Kidney epithelial cell (primary cell): ENCODE data around the gene S100A4. TPM values are rescaled to one million over a fixed set of nuclear protein-coding genes. Genes with fewer than 3 reads are reported as not detected.

Experiments used
- DNase-seq: peaks from one replicate; pipeline ENCODE4 v3.0.0-alpha.2; 2010; ENCODE audit warnings: low read depth
- H3K27me3 ChIP-seq: 2 replicates; pipeline ENCODE4 v1.6.0; 2011; ENCODE audit warnings: low read length; ENCODE audit not compliant: control insufficient read depth, insufficient read depth
- H3K36me3 ChIP-seq: 2 replicates; pipeline ENCODE4 v1.5.1; 2011; ENCODE audit warnings: low read length; ENCODE audit not compliant: control insufficient read depth, insufficient read depth
- H3K4me3 ChIP-seq: 2 replicates; pipeline ENCODE4 v1.5.1; 2011; ENCODE audit warnings: low read depth, mild to moderate bottlenecking, control low read depth, low read length
- total RNA-seq: library from RNA; depleted of rRNA; stranded (reverse); fragments of >200 nt; gene quantifications from 2 replicates; pipeline ENCODE4 v1.2.3, GENCODE V29; 2015
- TF ChIP-seq, protein P1 (sequence below): IDR thresholded peaks from 2 replicates; pipeline ENCODE4 v1.5.1; 2011; ENCODE audit warnings: mild to moderate bottlenecking, moderate library complexity, low read length, control low read depth, inconsistent platforms; ENCODE audit not compliant: insufficient read depth, poor library complexity, severe bottlenecking

The S100A4 gene
- total RNA-seq, 1 donor from 2014 or later, result 7.1 TPM

DNA sequence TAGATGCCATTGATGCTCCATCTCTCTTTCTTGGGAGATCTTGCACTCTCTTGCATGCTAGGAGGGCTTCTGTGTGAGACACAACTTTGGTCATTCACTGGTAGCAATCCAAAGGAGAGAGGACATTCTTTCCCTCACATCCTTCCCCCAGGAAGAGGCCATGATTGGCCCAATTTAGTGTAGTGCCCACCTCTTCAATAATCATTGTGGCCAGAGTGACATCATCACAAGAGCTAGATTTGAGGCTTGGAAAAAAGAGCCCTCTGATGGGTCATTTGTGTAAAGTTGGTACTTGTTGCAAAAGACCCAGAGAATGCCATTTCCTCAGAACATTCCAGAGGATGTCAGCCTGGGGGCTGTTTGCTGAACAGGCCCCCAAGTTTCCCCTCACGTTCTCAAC is 40.0 kb downstream of the S100A4 start:
- TF ChIP-seq, protein P1, sequence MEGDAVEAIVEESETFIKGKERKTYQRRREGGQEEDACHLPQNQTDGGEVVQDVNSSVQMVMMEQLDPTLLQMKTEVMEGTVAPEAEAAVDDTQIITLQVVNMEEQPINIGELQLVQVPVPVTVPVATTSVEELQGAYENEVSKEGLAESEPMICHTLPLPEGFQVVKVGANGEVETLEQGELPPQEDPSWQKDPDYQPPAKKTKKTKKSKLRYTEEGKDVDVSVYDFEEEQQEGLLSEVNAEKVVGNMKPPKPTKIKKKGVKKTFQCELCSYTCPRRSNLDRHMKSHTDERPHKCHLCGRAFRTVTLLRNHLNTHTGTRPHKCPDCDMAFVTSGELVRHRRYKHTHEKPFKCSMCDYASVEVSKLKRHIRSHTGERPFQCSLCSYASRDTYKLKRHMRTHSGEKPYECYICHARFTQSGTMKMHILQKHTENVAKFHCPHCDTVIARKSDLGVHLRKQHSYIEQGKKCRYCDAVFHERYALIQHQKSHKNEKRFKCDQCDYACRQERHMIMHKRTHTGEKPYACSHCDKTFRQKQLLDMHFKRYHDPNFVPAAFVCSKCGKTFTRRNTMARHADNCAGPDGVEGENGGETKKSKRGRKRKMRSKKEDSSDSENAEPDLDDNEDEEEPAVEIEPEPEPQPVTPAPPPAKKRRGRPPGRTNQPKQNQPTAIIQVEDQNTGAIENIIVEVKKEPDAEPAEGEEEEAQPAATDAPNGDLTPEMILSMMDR, result no peak
- Histone ChIP-seq H3K36me3 (no peaks in the 10 kb centered on the region), H3K27me3 (no peaks in the 10 kb centered on the region), H3K4me3 (no peak overlapping the region)
- DNase-seq, result no peak

DNA sequence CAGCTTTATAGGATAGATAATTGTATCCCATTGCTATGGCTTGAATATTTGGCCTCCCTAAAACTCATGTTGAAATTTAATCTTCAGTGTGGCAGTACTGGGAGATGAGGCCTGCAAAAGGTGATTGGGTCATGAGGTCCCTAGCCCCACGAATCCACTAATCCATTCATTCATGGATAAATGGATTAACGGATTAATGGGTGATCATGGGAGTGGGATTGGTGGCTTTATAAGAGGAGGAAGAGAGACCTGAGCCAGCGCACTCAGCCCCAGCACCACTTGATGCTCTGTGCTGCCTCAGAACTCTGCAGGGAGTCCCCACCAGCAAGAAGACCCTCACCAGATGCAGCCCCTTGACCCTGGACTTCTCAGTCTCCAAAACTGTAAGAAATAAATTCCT is 41.8 kb downstream of the S100A4 start:
- Histone ChIP-seq H3K4me3 (no peak overlapping the region), H3K27me3 (peaks cover 7% of the 10 kb centered on the region), H3K36me3 (no peaks in the 10 kb centered on the region)
- TF ChIP-seq, protein P1, result no peak
- DNase-seq, result no peak

DNA sequence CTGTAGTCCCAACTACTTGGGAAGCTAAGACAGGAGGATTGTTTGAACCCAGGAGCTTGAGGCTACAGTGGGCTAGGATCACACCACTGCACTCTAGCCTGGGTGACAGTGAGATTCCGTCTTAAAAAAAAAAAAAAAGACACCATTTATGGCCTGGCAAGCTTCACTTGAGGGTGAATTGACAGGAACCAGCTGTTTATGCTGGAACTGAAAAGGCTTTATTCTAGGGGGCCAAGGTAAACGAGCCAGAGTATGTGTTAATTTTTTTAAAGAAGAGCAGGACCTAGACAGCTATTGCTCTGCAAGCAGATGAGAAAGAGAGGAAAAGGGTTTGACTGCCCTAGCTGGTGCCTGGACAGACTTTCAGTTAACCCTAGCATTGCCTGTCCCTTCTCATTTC is 46.9 kb downstream of the S100A4 start:
- no peaks in the 10 kb centered on the region for H3K36me3 ChIP-seq
- TF ChIP-seq, protein P1, result no peak
- no peak overlapping the region for H3K4me3 ChIP-seq
- no peak for DNase-seq
- H3K27me3 ChIP-seq, result peaks cover 10% of the 10 kb centered on the region

DNA sequence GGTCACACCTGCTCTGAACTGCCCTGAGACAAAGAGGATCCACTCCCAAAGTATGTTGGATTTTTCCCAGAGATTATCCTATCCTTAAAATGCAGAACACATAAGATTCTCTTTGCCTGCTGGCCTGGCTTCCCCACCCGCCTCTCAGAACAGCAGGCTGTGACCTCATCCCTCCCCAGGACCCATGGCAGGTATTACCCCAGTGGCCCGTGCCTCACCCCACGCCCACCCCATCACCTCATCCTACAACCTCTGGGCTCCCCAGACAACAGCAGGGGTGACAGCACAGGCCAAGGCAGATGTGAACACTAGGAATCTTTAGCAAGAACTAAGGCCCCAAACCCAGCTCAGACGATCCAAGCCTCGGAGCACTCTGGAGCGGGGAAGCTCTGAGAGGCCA is 50.1 kb downstream of the S100A4 start:
- TF ChIP-seq, protein P1, result no peak
- Histone ChIP-seq H3K36me3 (no peaks in the 10 kb centered on the region), H3K4me3 (no peak overlapping the region), H3K27me3 (peaks cover 10% of the 10 kb centered on the region)
- DNase-seq, result no peak

DNA sequence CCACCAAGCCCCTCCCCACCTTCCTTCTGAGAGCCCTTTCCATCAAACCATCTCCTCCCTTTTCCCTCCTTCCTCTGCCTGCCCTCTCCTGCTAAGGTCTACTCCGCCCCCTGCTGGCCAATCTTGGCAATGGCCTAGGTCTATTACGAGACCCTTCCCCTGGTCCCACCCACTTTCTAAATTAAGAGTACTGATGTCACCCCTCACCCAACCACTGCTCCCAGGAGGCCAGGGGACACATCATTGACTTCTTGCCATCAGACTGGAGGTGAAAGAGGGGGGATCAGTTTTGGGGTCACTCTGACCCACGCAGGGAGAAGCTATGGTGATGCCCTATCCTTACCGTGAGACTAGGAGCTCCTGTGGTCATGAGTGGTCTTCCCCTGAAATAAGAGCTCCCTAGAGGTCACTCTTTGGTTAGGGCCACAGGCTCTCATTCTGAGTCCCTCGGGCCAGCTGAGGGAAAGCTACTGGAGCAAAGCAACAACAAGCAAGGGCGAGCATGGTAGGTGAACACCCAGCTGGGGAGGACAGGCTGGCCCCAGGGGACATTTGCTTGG is 50.5 kb downstream of the S100A4 start:
- Histone ChIP-seq H3K4me3 (no peak overlapping the region), H3K27me3 (peaks cover 10% of the 10 kb centered on the region), H3K36me3 (no peaks in the 10 kb centered on the region)
- no peak for DNase-seq
- TF ChIP-seq, protein P1, result peak; percentile 93

Other genes starting within 250 kb of the S100A4 start
- gene PGLYRP3, start 232.9 kb downstream of the S100A4 start, total RNA-seq, result not detected in 2 replicates
- gene PGLYRP4, start 197.0 kb downstream of the S100A4 start, total RNA-seq, result 0.07 and 0.71 TPM in 2 replicates
- 35.3 and 55.9 TPM in 2 replicates for gene S100A9, start 188.0 kb downstream of the S100A4 start, total RNA-seq
- gene S100A12, start 170.2 kb downstream of the S100A4 start, total RNA-seq, result not detected in 2 replicates
- gene S100A8, start 154.7 kb downstream of the S100A4 start, total RNA-seq, result not detected in 2 replicates
- gene S100A7A, start 129.3 kb downstream of the S100A4 start, total RNA-seq, result not detected in 2 replicates
- gene S100A7, start 85.2 kb downstream of the S100A4 start, total RNA-seq, result not detected in 2 replicates
- 754 and 920 TPM in 2 replicates for gene S100A6, start 9.8 kb downstream of the S100A4 start, total RNA-seq
- 0.75 TPM in 1 of 2 replicates, not detected in the other for gene S100A5, start 4.9 kb downstream of the S100A4 start, total RNA-seq
- 5.8 and 12.0 TPM in 2 replicates for gene S100A3, start 3.5 kb upstream of the S100A4 start, total RNA-seq
- gene S100A2, start 20.0 kb upstream of the S100A4 start, total RNA-seq, result 16.1 and 27.5 TPM in 2 replicates
- 480 and 499 TPM in 2 replicates for gene S100A16, start 67.3 kb upstream of the S100A4 start, total RNA-seq
- 4.2 and 4.4 TPM in 2 replicates for gene S100A14, start 70.5 kb upstream of the S100A4 start, total RNA-seq
- 171 and 183 TPM in 2 replicates for gene S100A13, start 81.7 kb upstream of the S100A4 start, total RNA-seq
- gene S100A1, start 82.6 kb upstream of the S100A4 start, total RNA-seq, result 1.3 and 2.0 TPM in 2 replicates
- 54.8 and 58.1 TPM in 2 replicates for gene CHTOP, start 88.3 kb upstream of the S100A4 start, total RNA-seq
- 61.0 and 65.0 TPM in 2 replicates for gene SNAPIN, start 112.9 kb upstream of the S100A4 start, total RNA-seq
- gene ILF2, start 125.2 kb upstream of the S100A4 start, total RNA-seq, result 231 and 250 TPM in 2 replicates
- gene NPR1, start 132.9 kb upstream of the S100A4 start, total RNA-seq, result 2.0 and 2.1 TPM in 2 replicates
- 33.8 and 36.4 TPM in 2 replicates for gene INTS3, start 182.2 kb upstream of the S100A4 start, total RNA-seq
- 2.7 and 6.2 TPM in 2 replicates for gene SLC27A3, start 229.6 kb upstream of the S100A4 start, total RNA-seq